Thyroid gland (tissue), 4 donors: ENCODE results near the gene ADAMTS15.

ENCODE experiments used
- CTCF ChIP-seq, 6 experiments: fragments of 200-600 bp in 3 of 6; fragments of 450-650 bp in 3 of 6; sonication (generic) in 3 of 6; IDR thresholded peaks; one replicate each; pipeline ENCODE4 v1.5.1; 2016 to 2019; ENCODE audit warnings: antibody characterized with exemption in 6 of 6, mild to moderate bottlenecking in 2 of 6, inconsistent platforms in 1 of 6, moderate library complexity in 1 of 6
- POLR2A ChIP-seq, 2 donors: fragments of 450-650 bp; IDR thresholded peaks; one replicate each; pipeline ENCODE4 v1.6.1; 2017; ENCODE audit warnings: antibody characterized with exemption in 2 of 2, mild to moderate bottlenecking in 2 of 2, moderate library complexity in 1 of 2

- TF ChIP-seq CTCF (IDR thresholded peaks at IDR 0.05) (no peak), POLR2A (IDR thresholded peaks at IDR 0.05) (no peak)
Measured at GRCh38 chr11:130431801-130432200, 16.6 kb upstream of the ADAMTS15 start.
